Smooth muscle cell of the brain vasculature (primary cell): ENCODE measurements around the gene HNRNPA1.
A peak's percentile ranks its signal among the peaks of the same experiment; 100 is the strongest.
"Not testable (repeated sequence)": the region's sequence is repeated elsewhere in the genome, so short reads cannot be mapped to it uniquely, and the experiment has no call there.

Experiments
- DNase-seq: peaks from one replicate; pipeline ENCODE4 v3.0.0-alpha.2; 2012; ENCODE audit warnings: low read depth, low spot score

Gene HNRNPA1

GRCh38 chr12:54280468-54281260, at the start of gene HNRNPA1:
Gene HNRNPA1, plus strand, starts transcription at chr12:54280726. Its CDS starts 82 bp downstream, at chr12:54280808.
- DNase-seq = peak; percentile 99

GRCh38 chr12:54231269-54231668, 49.3 kb upstream of the HNRNPA1 start:
- DNase-seq = not testable (repeated sequence)

GRCh38 chr12:54232790-54233189, 47.7 kb upstream of the HNRNPA1 start:
- DNase-seq = no peak

- DNase-seq = no peak
Observed at GRCh38 chr12:54238531-54238930, 42.0 kb upstream of the HNRNPA1 start.

- DNase-seq = no peak
Observed at GRCh38 chr12:54239620-54240019, 40.9 kb upstream of the HNRNPA1 start.

GRCh38 chr12:54240129-54240528, 40.4 kb upstream of the HNRNPA1 start:
- DNase-seq = no peak

GRCh38 chr12:54240971-54241588, 39.4 kb upstream of the HNRNPA1 start:
- no peak for DNase-seq

GRCh38 chr12:54246011-54246641, 34.4 kb upstream of the HNRNPA1 start:
- DNase-seq = no peak

GRCh38 chr12:54249489-54249888, 31.0 kb upstream of the HNRNPA1 start:
- DNase-seq = no peak

- DNase-seq = no peak
Observed at GRCh38 chr12:54251667-54252284, 28.8 kb upstream of the HNRNPA1 start.

GRCh38 chr12:54253240-54253639, 27.3 kb upstream of the HNRNPA1 start:
- DNase-seq = no peak

GRCh38 chr12:54257332-54257731, 23.2 kb upstream of the HNRNPA1 start:
- DNase-seq = no peak

GRCh38 chr12:54258201-54258681, 22.3 kb upstream of the HNRNPA1 start:
- no peak for DNase-seq

GRCh38 chr12:54259194-54260011, 21.1 kb upstream of the HNRNPA1 start:
- DNase-seq = no peak

GRCh38 chr12:54261815-54262402, 18.6 kb upstream of the HNRNPA1 start:
- DNase-seq = no peak

GRCh38 chr12:54262403-54262925, 18.1 kb upstream of the HNRNPA1 start:
- no peak for DNase-seq

GRCh38 chr12:54265364-54265812, 15.1 kb upstream of the HNRNPA1 start:
- no peak for DNase-seq

- no peak for DNase-seq
Observed at GRCh38 chr12:54266852-54267251, 13.7 kb upstream of the HNRNPA1 start.

GRCh38 chr12:54270345-54270744, 10.2 kb upstream of the HNRNPA1 start:
- no peak for DNase-seq

- no peak for DNase-seq
Observed at GRCh38 chr12:54272214-54272613, 8.3 kb upstream of the HNRNPA1 start.
